GM18505 (cell line): ENCODE data around the gene ACTR3.

Source experiments
- ATAC-seq: cut with Tn5 transposase; IDR thresholded peaks from one replicate; pipeline ENCODE4 v1.9.1; 2021; ENCODE audit not compliant: unreplicated experiment
- POLR2A ChIP-seq: IDR thresholded peaks from 4 replicates; pipeline ENCODE4 v1.6.1; 2011; ENCODE audit warnings: borderline replicate concordance; ENCODE audit not compliant: insufficient read depth, insufficient read length; ENCODE audit errors: extremely low read depth

Gene ACTR3

GRCh38 chr2:113977660-113978523, 88.0 kb downstream of the ACTR3 start:
- ATAC-seq = no peak
- no peak for TF ChIP-seq POLR2A

GRCh38 chr2:113978524-113979190, 88.8 kb downstream of the ACTR3 start:
- no peak for ATAC-seq
- TF ChIP-seq POLR2A = no peak

GRCh38 chr2:113979191-113980128, 89.6 kb downstream of the ACTR3 start:
- TF ChIP-seq POLR2A = no peak
- no peak for ATAC-seq

DNA sequence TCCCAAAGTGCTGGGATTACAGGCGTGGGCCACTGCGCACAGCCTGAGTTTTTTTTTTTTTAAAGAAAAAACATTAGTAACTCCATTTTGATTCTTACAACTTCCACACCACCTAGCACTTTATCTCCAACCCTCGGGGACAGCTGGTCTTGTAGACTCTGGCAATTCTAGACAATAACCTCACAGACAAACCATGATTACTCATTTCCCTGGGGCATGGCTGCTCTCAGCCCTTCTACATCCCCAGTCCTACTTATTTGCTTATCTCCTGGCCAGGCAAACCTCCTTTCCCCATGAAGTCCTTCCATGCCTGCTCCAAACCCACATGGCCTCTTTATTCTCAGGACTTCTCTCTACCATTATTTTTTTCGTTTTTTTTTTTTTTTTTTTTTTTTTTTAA, 91.1 kb downstream of the ACTR3 start:
- ATAC-seq = no peak
- no peak for TF ChIP-seq POLR2A

- no peak for ATAC-seq
- no peak for TF ChIP-seq POLR2A
Measured at GRCh38 chr2:113981404-113982134, 91.7 kb downstream of the ACTR3 start.

- TF ChIP-seq POLR2A = no peak
- ATAC-seq = no peak
Measured at GRCh38 chr2:113985554-113986397, 95.9 kb downstream of the ACTR3 start.

GRCh38 chr2:113986762-113987290, 96.9 kb downstream of the ACTR3 start:
- no peak for ATAC-seq
- no peak for TF ChIP-seq POLR2A

GRCh38 chr2:113992090-113992489, 102.2 kb downstream of the ACTR3 start:
- no peak for ATAC-seq
- no peak for TF ChIP-seq POLR2A

- no peak for TF ChIP-seq POLR2A
- ATAC-seq = no peak
Measured at GRCh38 chr2:113996671-113997594, 107.0 kb downstream of the ACTR3 start.

- TF ChIP-seq POLR2A = no peak
Measured at GRCh38 chr2:114001152-114001551, 111.3 kb downstream of the ACTR3 start.

DNA sequence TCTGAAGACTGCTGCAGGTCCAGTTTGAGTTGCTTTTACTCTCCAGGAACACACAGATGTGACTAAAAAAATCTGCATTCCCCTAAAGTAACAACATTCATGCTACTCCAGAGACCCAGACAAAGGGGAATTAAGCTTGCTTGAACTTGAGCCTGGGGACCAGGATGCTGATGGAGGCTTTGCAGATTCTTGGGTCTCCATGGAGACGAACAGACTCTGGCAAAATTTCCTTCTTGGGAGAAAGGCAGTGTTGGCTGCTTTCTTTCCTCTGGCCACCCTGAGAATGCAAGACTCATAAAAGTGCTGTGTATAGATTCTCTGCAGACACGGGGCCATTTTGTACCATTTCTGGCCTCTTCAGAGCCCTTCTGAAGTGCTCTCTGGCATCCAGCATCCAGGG, 112.0 kb downstream of the ACTR3 start:
- TF ChIP-seq POLR2A = no peak

More at GRCh38 chr2:114001152-114001551, 111.3 kb downstream of the ACTR3 start:
- ATAC-seq = no peak

More for the DNA sequence above, 112.0 kb downstream of the ACTR3 start:
- no peak for ATAC-seq
